WI38 (cell line): Measurements from ENCODE around the gene EXOC1L.
A peak's percentile ranks its signal among the peaks of the same experiment; 100 is the strongest.

Experiments used
- H3K4me3 ChIP-seq: 2 replicates; pipeline ENCODE4 v1.5.1; 2011; ENCODE audit warnings: low read depth, mild to moderate bottlenecking, control low read depth, low read length
- TF ChIP-seq, protein P1 (sequence below): IDR thresholded peaks from 2 replicates; pipeline ENCODE4 v1.5.1; 2012; ENCODE audit warnings: low read depth, mild to moderate bottlenecking, control low read depth, low read length

Gene EXOC1L, protein sequence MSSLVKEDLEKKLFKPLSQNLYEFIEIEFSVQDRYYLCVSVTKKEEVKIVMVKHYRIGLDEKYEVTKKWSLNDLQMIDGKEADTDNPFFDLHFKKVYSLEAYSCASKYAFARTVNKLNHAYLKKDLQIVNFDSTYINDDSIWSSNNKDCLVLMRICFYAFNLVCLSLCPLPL

DNA sequence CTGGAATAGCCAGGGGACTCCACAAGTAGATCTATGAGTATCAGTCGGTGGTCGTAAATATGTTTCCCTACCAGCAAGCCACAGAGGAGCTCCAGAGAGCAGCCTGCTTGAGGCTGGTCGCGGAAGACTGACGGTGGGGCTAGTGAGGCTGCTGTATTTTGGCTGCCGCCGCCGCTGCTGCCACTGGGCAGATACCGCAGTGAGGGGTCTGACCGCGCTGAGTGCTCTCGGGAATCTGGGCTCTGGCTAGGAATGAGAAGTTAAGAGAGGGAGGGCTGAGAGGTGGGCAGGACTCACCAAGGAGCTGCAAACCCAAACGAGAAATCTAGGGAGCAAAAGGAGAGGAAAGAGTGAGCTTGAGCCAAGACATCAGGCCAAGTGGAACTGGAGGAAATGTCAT lies at the start of gene EXOC1L:
Gene EXOC1L (plus strand): TSS at position 157 of the 400 bp plus-strand sequence. CDS start 237 bp downstream, at position 394.
- H3K4me3 ChIP-seq: peak within 1 kb of the TSS; percentile 42
- TF ChIP-seq, protein P1, sequence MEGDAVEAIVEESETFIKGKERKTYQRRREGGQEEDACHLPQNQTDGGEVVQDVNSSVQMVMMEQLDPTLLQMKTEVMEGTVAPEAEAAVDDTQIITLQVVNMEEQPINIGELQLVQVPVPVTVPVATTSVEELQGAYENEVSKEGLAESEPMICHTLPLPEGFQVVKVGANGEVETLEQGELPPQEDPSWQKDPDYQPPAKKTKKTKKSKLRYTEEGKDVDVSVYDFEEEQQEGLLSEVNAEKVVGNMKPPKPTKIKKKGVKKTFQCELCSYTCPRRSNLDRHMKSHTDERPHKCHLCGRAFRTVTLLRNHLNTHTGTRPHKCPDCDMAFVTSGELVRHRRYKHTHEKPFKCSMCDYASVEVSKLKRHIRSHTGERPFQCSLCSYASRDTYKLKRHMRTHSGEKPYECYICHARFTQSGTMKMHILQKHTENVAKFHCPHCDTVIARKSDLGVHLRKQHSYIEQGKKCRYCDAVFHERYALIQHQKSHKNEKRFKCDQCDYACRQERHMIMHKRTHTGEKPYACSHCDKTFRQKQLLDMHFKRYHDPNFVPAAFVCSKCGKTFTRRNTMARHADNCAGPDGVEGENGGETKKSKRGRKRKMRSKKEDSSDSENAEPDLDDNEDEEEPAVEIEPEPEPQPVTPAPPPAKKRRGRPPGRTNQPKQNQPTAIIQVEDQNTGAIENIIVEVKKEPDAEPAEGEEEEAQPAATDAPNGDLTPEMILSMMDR: no peak

DNA sequence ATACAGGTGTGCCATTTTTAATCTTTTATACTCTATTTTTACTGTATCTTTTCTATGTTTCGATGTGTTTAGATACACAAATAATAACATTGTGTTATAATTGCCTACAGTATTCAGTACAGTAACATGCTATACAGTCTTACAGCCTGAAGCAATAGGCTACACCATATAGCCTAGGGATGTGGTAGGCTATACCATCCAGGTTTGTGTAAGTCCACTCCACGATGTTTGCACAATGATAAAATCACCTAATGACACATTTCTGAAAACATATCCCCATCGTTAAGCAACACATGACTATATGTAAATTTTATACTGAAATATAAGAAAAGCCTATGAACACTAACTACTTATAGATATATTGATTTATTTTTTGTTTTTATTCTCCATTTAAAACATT lies 48.9 kb upstream of the EXOC1L start:
- TF ChIP-seq, protein P1: no peak
- no peak overlapping the region for H3K4me3 ChIP-seq

DNA sequence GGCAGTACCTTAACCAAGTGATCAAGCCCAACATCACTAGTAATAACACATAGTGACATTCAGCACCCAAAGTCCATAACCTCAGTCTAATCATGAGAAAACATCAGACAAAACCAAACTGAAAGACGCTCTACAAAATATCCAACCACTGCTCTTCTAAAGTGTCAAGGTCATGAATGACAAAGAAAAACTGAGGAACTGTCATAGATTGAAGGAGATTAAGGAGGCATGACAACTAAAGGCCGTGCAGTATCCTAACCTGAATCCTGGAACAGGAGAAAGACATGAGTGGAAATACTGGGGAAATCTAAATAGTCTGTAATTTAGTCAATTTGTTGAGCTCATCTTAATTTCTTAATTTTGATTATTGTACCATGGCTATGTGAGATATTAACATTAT lies 38.2 kb upstream of the EXOC1L start:
- TF ChIP-seq, protein P1: no peak
- no peak overlapping the region for H3K4me3 ChIP-seq

DNA sequence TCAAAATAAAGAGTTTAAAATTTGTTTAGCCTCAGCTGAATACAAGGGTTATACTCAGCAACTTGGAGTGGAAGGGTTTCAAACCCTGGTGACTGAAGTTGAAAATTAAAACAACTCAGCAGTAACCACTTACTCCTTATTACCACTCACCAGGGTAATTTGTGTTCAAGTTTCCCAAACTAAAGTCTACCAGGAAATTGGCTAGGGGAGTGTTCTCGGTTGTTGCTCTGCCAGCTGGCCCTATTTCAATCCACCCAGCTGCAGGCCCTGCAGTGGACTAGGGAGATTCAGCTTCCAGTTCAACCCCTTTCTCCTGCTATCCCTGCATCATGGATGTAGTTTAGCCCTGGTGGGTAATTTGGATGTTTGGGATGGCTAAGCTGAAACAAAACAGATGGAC lies 37.8 kb upstream of the EXOC1L start:
- TF ChIP-seq, protein P1: no peak
- no peak overlapping the region for H3K4me3 ChIP-seq

DNA sequence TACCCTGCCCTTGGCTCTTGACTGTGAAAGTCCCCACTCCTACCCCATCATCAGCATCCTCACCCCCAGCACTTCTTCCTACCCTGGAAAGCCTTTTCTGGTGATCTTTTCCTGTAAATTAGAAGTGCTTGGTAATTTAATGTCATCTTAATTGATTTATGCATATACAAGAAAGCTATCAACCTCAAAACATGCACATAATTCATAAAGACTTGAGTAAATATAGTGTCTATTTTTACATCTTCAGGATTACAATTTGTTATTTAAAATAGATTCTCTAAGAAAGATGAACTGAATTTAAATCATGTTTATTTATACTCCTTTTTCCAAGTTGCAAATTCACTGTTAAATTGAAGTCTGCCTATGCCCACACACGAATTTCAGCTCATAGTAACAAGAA lies 36.0 kb upstream of the EXOC1L start:
- H3K4me3 ChIP-seq: no peak overlapping the region
- TF ChIP-seq, protein P1: no peak

DNA sequence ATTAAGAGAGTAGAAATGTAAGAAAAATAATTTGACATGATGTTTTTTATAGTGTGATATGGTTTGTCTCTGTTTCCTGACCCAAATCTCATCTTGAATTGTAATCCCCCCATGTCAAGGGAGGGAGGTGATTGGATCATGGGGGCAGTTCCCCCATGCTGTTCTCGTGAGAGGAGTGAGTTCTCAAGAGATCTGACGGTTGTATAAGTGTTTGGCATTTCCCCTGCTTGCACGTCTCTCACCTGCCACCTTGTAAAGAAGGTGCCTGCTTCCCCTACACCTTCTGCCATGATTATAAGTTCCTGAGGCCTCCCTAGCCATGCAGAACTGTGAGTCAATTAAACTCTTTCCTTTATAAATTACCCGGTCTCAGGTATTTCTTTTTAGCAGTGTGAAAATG lies 34.8 kb upstream of the EXOC1L start:
- H3K4me3 ChIP-seq: no peak overlapping the region
- TF ChIP-seq, protein P1: no peak

DNA sequence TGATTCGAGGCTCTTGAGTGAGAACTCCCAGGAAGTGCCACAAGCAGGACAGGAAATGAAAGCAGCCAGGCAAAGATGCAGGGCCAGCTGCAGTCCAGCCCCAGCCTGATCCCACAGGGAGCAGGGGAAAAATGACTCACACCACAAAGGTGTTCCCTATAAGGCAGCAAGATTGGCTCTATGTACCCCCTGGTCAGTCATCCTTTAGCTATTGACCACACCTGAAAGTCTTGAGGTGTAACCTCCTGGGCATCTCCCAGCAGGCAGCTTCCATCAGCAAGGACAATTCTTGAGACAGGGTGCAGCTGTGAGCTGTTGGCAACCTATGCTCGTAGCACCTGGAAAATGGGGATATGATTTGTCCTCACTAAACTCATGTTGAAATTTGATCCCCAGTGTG lies 27.9 kb upstream of the EXOC1L start:
- no peak overlapping the region for H3K4me3 ChIP-seq
- TF ChIP-seq, protein P1: no peak
